GM21825 (cell line): Measurements from ENCODE around the gene EFCAB6.

Source experiments
- ATAC-seq: cut with Tn5 transposase; IDR thresholded peaks from one replicate; pipeline ENCODE4 v1.9.1; 2021; ENCODE audit warnings: mild to moderate bottlenecking, moderate library complexity; ENCODE audit not compliant: unreplicated experiment

The EFCAB6 gene

DNA sequence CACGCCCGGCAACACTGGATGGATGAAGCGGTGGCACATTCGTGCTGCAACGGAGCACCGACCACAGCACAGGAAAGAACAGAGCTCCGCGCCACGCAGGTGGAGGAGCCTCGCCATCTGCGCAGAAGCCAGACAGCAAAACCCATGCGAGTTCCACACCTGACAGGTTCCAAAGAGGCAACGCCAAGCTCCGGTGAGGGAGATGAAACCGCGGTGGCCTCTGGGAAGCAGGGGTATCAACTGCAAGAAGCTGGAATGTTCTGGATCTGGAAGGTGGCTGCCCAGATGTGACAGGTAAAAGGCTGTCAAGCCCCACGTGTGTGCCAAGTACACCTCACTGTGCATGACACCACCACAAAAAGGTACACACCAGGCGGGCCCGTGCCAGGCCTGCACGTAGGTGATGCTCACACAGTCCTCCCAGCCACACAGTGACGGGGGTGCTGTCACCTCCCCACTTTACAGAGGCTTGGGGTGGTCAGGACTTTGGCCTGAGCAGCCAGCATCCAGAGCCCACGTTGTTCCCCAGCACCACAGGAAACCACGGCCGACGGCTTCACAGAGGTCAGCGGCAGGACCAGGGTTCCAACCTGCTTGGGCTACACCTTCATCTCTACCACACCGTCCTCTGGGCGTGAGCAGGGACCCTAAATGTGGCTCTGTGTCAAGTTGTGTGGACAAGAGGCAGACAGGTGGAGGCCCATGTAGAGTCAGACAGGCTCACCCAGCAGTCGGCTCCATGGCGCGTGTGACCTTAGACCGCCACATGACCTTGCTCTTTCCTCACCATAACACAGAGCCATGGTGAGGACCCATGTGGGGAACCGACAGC lies 19.7 kb upstream of the EFCAB6 start:
- ATAC-seq = no peak

DNA sequence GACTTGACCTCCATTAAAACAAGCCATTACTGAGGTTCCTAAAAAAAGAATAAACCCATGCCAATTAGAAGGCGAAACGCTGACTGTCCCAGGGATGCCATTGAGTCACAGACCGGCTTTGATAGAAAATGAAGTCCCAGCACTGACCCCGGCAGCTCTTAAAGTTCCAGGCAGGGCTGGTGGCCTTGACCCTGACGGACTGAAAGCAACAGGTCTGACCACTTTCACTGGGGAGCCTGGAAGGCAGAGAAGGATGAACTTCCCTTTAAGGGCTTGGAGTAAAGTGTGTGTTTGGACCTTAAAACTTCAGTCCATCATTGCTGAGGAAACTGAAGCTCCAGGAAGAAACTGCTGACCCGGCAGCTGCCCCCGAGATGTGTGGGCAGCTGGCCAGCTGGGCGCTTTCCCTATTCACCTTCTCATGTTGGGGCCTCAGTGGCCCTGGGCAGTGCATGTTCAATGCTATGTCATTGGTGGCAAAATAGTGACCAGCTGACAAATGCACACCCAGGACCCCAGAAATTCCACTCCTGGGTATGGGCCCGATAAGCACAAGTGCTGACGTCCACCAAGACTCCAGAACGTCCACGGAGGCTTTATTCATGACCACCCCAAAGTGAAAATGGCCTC lies 18.9 kb upstream of the EFCAB6 start:
- ATAC-seq = no peak

DNA sequence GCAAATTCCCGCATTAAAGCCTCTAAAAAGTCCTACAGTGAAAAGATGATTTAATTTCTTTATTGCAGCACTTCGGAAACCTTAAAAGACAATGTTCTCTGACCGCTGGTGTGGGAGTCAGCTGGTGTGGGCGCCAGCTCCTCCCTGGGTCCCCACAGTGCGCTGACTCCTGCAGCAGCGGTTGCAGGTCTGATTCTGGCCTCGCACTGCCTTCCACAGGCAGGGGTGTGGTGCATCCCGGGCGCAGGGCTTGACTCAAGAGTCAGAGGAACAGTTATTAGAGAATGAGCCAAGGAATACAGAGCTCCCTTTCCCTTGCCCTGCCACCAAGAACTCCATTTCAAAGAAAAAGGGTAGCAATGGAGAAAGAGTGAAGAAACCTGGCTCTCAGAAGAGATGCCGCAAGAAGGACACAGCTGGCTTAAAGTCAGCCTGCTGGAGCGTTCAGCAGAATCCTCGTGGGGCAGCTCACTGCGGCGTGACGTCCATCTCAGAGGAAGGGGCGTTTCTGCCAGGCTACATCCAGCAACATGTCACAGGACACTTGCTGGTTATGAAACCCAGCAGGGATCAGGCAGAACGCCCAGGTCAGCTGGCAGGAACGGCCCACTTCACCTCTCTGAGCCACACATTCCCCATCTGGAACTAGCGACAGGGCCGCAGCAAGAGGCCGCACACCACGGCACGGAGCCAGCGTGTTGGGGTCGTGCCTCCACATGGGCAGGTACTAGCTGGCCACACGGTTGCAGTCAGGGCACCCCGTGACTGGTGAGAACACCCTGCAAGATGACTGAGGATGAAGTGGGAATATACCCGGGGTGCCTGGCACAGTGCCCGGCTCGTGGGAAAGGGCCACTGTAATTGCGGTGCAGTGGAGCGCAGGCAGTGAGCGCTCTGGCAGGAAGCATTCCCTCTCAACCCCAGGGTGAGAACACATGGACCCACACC lies 18.1 kb upstream of the EFCAB6 start:
- ATAC-seq = no peak

DNA sequence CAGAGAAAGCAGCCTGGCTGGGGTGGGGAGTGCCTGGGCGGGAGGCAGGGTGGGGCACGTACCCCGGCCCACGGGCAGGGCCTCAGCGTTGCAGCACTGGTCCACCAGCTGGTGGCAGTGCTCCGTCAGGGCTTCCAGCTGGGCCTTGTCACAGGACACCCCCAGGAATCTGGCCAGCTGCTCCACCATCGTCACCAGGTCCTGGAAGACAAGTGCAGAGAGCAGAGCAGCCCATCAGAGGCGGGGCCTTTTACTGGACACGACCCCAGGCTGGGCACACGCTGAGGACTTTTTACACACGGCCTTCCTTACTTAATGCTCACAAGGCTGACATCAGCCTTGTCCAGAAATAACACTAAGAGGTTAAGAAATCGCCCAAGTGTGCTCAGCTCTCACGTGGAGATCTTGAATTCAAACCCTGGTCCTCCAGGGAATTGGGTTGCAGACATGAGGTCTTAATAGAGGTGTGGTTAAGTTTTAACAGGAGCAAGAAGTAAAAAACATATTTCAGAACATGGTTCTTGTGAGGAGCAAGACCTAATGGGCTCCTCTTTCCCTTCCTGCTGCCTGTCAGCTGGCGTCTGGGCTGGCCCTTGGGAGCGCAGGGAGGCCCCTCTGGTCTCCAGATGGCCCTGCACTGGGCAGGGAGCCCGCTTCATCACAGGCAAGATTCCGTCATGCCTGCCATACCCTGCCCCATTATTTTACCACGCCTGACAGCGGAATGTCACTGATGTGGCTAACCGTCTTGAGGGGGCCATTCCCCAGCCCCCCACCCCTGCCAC lies 17.1 kb upstream of the EFCAB6 start:
- ATAC-seq = no peak

DNA sequence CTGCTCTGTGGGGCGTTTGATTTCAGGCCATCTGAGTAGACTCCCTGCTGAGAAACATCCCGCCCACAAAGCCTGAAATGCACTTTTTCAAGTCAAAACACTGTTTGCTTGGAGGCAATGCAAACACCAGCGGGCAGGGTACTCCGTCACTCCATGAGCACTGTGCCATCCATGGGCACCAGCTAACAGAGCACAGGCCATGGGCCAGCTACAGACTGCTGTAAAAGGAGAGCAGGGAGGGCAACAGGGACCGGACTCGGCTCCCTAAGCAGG lies 16.6 kb upstream of the EFCAB6 start:
- ATAC-seq = no peak

DNA sequence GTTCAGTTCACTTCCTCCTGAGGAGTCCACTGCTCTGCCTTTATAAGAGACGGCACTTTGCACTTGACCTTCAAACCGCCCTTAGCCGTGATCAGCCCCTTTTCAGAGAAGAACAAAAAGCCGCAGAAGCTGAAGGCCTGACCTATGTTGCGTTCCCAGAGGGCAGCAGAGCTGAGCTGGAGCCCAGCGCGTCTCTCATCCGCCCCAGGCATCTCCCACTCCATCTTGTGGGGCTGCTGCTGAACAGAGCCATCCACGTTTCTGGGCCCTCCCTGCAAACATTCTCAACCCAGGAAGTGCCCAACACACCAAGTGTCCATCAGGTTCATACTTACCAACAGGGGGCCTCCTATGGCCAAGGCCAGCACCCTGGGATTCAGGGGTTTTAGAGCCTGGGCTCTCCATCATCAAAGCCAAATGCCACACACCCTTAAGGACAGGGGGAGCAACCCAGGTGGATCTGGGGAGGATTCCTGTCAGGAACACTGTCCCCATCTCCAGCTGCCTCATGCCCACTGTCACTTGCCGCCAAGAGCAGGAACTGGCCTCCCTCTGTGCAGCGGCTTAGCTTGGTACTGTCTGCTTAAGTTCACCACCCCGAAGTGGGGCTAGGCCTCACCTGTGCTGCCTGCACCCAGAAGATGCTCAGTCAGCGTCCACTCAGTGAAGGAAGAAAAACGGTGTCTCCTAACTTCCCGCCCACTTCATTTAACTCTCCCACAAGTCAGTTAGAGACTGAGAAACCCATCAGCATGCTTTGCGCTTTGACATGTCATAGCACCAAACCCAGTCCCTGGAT lies 16.0 kb upstream of the EFCAB6 start:
- no peak for ATAC-seq

DNA sequence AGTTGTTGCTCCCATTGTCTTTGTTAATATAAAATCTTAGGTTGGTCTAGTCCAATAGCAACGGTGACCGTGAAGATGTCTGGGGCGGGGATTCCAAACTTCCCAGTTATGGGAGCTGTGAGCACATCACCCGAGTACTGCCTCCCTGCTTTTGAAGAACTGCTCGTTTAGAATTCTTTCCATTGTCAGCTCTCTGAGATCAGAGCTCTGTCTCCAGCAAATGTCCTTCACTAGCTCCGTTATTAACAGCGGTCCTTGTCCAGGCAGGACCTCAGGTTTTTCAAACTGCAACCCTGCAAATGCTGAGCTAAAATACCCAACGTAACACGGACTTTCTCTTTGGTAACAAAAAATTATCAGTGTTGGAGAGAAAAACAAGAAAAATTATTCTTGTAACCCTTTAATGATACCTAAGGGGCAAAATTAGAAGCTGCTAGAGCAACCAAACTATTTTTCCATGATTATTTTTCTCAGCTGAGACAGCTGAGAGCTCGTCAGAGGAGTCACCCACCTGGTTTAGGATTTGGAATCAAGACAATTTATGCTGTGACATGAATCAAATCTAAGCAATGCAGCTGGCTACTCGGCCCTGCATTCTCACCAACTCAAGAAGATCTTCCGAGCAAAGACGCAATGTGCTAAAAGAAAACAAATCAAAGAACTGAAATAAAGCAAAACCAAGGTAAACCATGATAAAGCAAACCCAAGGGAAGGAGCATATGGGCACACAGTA lies 15.1 kb upstream of the EFCAB6 start:
- no peak for ATAC-seq

DNA sequence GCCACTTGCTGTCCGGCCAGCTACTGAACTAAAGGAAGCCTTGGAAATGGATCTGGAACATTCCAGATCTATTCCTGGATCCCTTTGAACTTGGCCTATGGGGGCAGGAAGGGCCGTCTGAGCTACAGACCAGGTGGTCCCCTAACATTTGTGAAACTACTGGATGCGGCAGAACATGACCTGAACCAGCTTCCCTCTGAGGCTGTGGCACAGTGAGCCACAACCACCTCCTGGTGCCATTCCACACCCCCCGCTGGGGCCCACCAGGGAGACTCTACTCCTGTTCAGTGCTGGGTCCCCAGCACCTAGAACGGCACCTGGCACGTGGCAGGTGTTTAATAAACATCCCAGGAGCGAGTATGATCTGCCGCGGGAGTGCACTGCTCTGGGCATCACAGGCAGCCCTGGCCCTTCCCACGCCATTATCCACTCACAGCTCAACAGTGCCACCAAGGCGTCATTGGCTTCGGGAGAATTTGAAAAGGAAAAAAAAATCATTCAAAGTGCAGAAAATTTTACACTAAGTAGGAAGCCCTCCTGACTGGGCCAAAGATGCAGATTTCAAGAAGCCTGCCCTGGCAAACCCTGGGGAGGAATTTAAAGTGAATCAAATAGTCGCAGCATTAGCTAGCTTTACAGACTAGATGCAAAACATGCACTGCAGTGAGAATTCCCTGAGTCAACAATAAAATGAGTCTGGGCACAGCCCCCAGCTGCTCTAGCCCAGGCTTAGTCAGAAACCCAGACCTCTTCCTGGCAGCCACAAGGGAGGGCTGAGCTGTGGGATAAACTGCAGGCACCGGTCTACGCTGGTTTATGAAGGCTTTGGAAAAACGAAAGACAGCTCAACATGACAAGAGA lies 14.3 kb upstream of the EFCAB6 start:
- no peak for ATAC-seq

DNA sequence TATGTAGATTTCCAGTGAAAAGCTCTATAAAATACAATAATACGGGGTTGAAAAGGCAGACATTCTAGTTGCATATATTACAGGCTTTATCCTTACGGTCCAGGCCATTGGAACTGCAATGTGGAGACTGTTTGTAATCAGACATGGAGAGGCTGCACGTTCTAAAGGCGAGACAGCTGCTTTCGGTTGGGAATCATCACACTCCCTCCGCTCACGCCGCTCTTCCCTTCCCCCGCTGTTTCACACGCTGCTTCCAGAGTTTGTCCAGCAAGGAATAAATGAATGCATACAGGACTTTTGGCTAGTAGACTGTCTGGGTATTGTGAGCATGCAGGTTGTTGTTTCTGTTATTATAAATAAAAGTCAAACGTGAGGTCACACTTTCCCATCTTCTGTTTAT lies 13.5 kb upstream of the EFCAB6 start:
- ATAC-seq = no peak

DNA sequence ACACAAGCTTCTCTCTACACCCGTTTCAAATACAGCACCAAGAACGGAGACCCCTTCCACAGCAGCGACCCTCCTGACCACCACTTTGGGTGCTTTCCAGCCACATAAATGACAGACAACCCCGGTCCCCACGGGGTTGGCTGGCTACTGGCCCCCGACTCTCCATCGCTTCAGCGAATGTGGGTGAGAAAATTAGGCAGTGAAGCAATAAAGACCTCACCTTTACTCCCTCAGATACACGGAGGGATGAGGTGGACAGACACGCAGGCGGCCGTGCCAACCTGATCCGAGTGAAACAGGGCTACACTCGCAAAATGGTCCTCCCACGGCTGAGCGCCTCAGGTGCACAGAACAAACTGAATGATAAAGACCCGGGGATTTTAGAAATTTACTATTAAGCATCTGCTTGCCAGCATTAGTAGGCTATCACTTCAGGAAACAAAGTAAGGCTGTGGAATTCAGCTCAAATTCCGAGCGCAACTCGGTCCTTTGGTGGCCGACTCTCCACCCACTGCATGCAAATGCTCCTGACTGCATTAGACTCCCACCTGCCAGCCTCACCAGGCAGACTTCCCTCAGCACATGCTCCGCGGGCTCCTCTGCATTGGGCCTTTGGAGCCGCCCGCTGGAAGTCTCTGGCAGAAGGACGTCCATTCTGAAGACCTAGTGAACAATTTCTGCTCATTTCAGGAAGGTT lies 12.8 kb upstream of the EFCAB6 start:
- no peak for ATAC-seq

DNA sequence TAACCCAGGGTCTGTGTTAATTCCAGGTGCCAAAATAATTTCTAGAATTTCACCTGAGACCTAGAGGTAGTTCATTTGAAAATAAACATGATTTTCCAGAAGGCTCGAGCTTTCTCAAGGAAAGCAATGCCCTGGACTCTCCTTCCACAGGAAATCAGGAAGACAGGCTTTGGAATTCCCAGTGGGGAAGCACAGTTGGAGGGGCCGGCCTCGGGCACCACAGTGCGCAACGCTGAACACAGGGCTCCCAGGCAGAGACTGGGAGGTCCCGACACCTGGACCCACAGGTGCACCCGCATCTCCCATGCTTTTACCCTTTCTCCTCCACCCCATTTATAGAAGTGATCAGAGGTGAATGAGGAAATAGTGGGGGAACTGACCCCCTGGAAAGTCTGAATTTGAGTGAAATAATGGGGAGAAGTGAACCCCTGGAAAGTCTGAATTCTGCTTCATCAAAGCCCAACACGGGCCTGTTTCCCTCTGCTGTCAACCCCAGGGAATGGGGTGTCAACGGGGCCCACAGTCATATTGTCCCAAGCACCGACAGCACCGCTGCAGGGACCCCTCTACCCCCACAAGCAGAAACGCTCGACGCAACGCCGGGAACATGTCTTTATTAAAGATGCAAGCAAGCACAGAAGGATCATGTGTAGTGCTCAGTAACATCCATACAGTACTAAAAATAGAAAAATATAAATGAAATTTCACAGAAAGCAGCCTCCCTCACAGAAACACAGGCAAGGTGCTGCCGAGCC lies 12.0 kb upstream of the EFCAB6 start:
- ATAC-seq = no peak

DNA sequence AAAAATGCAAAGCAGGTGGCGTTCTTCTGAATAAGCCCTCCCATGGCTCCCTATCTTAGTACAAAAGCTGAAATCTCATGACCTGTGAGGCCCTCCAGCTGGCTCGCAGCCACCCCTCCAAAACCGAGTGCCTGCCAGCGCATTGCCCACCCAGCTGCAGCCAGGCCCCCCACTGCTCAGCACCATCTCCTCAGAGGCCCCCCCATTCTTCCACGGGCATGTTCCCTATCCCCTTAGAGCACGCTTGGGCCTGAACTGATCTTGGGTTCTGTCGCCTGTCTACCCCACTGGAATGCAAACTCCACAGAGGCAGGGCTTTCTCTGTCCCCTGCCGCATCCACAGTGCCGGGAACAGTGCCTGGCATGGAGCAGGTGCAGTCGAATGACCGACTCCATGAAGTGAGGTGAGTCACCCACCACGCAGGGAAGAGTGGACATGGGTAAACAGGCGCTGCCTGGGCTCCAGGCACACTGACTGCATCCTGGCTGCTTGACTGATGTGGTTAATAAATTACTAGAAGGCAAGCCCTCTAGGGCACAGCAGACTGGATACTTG lies 11.3 kb upstream of the EFCAB6 start:
- ATAC-seq = no peak

DNA sequence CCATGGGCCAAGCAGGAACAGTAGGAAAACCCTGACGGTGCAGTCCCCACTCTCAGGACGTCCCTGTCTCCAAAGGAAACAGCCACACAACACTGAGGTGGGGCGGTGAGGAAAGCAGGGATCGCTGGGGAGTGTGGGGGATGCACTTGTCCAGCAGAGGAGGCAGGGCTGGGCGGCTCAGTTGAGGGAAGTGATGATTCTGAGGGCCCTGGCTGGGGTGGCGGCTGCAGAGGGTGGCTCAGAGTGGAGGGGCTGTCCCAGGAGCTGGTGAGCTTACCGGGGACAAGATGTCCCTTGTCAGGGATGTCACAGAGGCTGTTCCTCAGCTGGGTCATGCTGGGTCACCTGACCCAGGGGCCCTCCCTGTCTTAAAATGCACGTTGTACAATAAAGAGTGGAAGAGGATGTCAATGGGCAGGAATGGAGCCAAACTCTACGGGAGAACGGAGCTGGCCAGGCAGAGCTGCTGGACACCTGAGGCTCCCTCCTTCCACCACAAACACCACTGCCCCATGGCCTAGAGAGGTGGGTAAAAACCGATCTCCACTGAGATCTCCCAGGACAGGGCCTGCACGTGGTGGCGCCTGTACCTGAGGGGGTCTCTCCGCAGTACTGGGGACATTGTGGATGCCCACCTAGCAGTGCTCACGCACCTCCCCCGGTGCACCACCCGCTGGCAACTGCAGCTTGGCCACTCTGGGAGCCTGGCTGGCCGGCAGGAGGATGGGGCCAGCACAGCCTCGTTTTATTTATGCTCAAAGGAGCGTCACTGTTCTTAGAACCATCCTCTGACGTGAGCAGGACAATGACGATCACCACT lies 9.7 kb upstream of the EFCAB6 start:
- ATAC-seq = no peak

DNA sequence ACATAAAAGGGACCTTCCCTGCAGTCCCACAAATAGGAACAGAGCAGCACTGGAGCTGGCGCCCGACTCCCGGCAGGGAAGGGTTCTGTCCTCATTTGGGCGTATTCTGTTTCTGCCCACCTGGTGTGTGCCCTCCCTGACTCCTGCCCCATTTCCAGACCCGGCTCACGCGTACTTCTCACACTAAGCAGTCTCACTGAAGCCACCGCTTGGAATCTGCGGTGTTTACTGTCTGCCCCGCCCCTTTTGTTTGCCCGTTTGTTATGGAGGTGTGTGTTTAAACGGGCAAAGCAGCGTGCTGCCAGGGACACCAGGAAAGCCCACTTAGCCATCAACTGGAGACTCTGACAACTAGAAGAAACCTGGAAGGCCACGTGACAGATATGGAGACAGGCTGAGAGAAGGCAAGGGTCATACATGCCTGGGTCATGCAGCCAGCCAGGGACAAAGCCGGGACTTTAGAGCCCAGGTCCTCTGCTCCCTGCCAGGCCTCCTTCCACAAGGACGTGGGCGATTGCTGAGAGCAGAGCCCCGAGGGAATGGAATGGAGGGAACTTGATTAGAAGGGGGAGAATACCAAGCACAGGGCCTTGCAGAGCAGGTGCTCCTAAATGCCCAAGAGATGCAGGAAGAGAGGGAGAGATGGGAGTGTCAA lies 8.7 kb upstream of the EFCAB6 start:
- no peak for ATAC-seq

DNA sequence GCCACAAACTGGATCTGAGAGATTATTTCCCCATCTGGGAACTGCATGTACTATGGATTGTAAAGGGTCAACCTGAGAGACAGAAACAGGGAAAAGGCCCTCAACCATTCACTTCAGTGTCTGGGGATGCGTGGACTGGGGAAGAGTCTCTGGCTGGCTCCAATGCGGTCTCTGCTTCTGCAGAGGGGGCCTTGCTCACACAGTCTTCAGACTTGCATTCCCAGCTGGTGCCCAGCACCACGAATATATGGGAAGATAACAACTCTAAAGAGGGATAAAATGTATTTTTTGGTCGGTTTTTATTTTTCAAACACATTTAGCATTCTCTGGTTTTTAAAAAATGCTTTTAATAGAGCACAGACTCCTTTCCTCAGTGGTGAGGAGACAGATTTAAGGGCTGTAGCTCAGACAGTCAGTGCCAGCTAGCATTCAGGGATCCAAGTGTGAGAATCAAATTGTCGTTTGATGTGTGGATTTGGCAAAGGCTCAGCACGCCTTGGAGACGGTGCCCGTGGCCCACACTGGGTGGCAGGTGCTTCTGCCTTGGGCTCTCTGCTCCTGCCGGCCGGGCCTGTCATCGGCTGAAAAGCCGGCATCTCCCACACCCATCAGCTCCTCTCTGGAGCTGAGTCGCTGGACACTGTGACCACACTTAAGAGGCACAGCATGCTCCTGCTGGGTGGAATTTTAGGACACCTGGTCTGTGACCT lies 8.0 kb upstream of the EFCAB6 start:
- ATAC-seq = no peak
